HG03103 (cell line): ENCODE measurements around the gene RHOT2.

Experiments
- ATAC-seq: cut with Tn5 transposase; IDR thresholded peaks from one replicate; pipeline ENCODE4 v1.9.1; 2021; ENCODE audit warnings: low read depth; ENCODE audit not compliant: unreplicated experiment

The RHOT2 gene

DNA sequence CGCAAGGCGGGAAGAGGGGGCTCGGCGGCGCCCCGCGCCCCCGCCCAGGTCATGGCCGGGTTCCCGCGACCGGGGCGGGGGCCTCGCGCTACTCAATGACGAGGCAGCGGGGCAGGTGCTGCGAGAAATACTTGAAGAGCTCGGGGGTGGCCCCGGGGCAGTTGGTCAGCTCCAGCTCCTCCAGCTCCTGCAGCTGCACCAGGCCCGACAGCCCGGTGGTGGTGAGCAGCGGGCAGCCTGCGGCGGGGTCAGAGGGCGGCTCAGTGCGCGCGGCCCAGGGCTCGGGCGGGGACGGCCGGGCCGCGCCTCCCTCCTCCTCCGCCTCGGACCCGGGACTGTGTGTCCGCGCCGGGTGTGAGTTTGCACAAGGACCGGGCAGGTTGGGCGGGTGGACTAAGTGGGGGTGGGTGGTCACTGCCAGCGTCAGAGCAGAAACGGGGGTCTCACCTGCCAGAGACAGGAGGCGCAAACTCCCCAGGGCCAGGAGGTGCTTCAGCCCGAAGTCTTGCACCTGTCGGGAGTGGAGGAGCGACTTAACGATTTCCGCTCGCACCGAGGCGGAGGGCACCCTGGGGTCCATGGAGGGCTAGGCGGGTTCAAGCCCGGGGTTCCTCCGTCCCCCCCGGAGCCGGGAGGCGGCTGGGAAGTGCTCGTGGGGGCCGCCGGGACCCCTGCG, 26.4 kb downstream of the RHOT2 start:
- ATAC-seq, result no peak

DNA sequence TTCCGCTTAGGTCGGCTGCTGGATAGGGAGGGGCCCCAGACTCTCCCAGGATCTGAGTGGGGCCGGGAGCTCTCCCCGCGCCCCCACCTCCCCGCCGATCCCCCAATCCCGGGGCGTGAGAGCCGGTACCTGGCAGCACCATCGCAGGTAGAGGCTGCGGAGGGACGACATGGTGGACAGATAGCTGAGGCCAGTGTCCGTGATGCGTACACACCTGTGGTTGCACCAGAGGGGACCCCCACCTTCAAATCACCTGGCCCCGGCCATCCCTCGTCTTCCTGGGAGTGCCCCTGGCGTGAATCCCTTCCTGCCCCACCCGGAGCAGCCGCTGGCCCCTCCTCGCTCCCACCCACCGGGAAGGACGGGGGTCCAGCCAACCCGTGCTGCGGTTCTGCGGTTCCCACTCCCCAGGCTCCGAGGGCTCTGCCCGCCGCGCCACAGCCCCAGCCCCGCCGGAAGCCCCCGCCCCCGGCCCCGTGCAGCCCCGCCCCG, 27.0 kb downstream of the RHOT2 start:
- no peak for ATAC-seq

DNA sequence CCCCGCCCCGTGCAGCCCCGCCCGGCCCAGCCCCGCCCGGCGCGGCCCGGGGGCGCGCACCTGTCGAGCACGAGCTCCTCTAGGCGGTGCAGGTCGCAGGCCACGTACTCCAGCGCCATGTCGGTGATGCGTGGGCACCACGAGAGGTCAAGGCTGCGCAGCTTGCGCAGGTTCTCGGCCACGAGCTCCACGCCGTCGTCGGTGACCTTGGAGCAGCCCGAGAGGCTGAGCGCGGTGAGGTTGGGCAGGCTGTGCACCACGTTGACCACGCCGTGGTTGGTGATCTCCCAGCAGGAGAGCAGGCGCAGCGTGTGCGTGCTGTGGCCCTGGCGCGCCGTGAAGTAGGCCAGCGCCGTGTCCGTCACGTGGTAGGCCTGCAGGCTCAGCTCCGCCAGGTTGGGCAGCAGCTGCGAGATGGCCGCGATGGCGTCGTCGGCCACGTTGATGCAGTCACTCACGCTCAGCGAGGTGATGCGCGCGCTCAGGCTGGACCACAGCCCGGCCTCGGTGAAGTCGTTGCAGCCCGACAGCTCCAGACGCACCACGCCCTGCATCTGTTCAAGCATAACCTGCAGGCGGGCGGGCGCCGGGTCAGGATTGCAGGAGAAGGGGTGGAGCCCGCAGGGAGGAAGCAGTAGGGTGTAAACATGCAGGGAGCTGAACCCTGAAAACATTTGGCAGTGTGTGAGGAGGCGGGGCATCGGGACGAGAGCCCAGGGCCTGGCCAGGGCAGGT, 27.6 kb downstream of the RHOT2 start:
- ATAC-seq, result no peak

DNA sequence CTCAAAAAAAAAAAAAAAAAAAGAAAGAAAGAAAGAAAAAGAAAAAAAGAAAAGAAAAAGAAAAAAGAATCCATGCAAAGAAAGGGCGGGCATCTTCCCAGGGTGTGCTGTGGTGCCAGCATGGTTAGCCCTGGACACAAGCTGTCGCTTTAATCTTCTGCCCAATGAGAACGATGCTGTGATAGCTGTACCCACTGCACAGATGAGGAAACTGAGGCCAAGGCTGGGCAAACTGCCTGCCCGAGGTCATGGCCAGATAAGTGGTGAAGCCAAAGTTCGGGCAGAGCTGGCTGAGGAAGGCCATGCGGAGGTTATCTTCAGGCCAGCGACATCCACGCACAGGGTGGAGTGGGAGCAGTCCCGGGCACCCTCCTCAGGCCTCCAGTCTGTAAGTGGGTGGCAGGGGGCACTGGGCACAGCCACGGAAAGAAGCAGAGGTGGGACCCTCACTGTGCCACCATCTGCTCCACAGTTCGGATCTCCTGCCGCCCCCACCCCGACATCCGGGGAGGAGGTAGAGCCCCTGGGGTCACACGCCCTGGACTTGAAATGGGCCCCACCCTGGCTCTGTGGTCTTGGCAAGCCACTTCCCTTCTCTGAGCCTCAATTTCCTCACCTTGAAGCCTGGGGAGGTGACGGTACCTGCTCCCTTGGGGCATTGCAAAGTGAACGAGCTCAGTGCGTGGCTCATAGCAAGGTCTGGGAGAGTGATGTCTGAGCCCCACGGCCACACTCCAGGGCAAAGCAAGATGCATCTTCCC, 31.2 kb downstream of the RHOT2 start:
- no peak for ATAC-seq

DNA sequence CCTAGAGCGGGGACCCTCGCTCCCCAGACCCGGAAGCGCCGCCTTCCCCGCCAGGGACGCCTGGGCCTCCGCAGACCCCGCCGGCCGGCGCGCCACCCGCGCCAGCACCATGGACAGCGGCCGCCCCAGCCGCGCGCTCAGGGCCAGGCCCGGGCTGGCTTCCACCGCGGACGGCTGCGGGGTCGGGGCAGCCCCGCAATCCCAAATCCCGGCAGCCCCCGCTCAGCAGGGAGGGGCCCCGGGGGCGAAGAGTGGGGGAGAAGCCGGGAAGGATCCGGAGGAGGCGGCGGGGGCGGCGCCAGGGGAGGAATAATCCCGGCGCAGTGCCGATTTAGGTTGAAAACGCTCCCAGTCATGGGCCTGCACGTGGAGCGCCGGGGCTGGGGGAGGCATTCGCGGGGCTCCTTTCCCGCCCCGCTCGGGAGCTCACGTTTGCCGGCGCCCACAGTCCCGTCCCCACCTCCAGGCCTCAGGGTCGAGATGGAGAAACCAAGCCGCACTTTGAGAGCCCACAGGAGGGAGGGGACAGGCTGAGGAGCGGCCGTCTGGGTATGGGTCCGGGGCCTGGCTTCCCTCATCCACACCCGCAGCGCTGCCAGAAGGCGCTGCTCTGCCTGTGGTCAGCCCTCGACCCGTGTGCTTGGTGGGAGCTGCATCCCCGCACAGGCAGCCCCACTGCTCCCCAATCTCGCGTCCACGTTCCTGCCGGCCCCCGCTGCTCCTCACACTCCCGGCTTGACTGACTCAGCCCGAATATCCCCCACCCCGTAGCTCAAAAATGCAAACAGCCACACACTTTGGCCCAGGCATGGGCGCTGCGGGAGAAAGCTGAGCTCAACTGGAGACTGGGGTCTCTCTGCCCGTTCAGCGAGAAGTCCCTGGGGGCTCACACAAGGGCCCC, 33.0 kb downstream of the RHOT2 start:
- no peak for ATAC-seq

DNA sequence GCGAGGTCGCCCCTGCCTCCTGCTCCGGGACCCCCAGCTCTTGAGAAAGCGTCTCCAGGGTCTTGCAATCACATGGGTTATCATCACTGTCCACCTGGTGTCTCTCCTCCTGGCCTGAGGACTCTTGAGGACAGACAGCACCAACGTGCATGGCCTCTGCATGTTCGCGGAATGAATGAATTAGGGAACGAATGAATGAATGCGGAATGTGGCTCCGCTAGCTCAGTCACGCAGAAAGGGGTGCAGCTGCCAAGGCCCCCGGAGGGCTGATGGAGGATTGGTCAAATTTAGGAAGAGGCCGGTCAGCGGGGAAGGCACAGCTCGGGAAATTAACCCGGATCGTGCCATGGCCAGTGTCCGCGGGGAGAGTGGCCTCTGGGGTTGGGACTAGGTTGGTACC, 34.4 kb downstream of the RHOT2 start:
- no peak for ATAC-seq

DNA sequence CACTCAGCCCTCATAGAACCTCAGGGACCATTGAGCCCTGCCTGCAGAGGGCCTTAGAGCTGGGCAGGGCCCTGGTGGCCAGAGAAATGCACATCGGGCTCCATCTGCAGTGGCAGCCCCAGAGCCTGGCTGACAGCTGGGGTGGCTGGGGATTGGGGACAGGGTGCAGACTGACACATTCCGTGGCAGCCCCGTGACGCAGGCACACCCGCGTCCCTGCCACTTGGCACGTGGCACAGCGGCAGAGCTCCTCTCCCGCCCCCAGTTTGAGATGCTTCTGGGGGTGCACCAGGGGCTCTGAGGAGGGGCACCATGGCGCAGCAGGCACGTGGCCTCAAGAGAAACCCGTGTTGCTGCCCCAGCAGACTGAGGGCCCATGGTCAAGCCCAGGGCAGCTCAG, 35.5 kb downstream of the RHOT2 start:
- no peak for ATAC-seq

DNA sequence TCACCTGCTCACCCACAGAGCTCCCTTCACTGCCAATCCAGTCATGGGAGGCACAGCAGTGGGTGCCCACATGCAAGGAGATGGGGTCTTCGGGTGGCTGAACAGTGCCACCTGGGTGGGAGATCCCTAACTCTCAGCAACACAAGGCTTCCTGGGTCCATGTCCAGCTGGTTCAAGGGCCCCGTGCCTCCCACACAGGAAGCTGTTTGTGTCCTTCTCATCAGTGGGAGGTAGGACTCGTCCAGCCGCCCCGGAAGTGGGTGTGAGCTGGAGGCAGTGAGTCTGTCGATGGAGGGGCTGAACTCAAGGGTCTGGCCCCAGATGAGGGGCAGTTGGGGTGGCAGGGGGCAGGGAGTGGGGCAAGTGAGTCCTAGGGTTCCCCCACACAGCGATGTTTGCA, 36.1 kb downstream of the RHOT2 start:
- ATAC-seq, result no peak

DNA sequence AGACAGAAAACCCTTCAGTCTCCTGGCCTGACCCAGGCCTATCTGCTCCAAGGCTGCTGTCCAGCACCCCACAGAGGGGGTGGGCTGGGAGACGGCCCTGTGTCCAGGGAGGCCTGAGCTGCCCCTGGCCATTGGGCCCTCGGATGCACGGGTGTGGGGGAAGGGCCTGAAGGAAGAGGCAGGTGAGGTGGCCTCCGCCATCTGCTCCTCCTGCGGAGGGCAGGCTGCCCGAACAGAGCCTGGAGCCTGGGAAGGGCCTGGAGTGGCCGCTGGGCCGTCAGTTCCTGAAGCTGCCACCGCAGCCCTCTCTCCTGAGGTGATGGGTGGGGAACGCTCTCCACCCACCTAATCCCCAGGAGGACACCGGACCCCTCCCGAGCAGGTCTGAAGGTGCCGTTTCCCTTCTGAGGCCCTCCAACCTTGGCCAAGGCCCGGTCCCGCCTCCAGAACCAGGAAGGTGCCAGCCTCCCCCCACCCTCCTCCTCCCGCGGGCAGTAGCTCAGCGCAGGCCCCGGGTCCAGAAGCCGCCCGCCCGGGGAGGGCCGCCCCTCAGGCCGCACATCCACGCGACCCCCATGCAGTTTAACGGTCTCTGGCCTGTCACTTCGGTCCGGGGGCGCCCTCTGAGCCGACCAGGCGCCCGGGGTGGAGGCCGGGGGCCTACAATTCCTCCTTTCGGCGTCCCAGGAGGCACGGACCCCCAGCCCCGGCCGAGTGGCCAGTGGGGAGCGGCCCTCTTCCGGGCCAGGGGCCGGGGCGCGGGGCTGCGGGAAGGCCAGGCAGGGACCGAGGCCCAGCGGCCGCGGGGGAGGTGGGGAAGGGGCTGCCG, 36.8 kb downstream of the RHOT2 start:
- ATAC-seq, result no peak

DNA sequence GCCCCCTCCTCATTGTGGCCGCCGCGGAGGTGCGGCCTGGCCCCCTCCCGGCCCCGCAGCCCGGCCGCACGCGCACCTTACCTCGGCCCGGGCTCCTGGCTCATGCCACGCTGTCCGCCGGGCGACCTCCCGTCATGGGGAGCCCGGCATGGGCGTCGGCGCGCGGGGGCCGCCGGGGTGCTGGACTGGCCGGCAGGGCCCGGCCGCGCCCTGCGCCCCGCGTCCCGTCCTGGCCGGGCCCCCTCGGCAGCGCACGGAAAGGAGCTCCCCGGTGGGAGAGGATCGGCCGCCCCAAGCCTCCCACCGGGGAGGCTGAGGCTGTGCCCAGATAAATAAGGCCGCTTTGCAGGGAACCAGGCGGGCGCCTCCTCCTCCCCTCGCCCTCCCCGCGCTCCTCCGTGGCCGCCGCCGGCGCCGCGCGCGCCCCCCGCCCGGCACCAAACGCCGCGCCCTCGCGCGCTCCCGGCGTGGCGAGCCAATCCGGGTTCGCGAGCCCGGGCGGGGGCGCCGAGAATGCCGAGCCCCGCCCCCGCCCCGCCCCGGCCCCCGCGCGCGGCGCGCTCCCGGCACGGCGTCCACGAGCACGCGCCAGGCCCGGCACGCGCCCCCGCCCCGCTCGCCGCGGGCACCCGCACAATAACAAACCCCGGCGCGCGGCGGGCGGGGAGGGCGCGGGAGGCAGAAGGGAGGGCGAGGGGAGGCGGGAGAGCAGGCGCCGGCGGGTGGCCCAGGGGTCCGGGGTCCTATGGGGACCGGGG, 37.7 kb downstream of the RHOT2 start, which contains the start of gene FBXL16:
FBXL16 (minus strand) TSS at position 371 of the 758 bp plus-strand sequence. CDS start 8,396 bp downstream, outside the sequence.
- ATAC-seq, result no peak

DNA sequence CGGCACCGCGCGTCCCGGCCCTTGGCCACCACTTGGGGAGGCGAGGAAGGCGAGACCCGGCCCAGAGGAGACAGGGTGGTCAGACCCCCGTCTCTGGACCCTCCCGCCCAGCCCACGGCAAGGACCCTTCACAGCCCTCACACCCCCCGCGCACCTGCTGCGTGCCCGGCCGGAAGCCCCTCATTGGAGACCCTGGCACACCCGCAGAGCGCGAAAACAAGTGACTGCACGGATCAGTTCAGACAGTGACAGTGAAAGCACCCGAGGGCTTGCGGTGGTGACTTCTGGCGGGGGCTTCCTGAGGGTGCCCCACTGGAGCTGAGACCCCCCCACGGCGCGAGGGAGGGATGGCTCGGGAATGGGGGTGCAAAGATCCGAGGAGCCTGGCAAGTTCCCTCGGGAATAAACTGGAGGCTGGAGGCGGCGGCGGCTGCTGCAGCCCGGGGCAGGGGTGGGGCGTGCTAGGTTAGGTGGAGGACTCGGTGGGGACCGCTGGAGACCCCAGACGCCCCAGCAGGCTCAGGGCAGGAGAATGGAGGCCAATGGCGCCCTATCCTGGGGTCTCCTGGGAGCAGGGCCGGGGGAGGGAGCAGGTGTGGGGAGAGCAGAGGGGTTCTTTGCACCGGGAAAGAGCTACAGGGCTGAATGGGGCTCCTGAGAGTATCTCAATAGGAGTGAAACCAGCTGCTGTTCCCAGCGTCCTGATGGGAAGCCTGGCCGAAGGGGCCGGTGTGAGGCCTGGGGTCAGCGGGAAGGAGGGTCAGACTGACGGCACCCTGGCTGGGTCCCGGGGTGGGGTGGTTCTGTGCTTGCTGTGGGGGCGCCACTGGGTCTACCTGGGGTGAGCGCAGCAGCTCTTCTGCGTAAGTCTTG, 38.5 kb downstream of the RHOT2 start:
- no peak for ATAC-seq

DNA sequence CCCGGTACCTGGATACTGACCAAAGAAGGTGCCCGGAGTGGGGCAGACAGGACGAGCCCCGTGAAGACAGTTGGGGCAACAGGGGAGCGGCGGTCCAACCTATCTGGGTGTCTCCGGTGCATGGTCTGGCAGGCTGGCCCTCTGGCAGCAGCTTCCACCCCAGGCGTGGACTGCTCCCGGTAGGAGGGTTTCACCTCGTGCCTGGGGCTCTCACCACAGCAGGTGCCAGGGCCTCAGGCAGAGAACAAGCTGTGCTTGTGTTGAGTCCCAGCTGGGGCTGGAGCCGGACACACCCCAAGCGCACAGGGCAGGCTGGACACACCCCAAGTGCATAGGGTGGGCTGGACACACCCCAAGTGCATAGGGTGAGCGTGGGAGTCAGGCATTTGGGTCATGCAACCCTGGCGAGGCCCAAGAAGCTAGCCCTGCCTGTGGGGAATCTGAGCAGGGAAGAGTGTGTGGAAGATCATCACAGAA, 39.2 kb downstream of the RHOT2 start:
- ATAC-seq, result no peak

DNA sequence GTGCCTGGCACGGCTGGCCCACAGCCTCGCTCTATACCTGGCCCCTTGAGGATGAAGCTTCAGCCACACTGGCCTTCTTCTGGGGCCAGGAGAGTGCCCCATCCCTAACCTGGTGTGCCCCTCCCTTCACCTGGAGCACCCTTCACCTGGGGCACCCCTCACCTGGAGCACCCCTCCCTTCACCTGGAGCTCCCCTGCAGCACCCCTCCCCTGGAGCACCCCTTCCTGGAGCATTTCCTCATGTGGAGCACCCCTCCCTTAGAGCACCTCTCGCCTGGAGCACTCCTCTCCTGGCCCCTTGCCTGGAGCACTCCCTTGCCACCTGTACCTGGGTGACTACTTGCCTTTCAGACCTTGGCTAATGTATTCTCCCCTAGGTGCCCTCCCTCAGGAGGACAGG, 40.1 kb downstream of the RHOT2 start:
- ATAC-seq, result no peak

DNA sequence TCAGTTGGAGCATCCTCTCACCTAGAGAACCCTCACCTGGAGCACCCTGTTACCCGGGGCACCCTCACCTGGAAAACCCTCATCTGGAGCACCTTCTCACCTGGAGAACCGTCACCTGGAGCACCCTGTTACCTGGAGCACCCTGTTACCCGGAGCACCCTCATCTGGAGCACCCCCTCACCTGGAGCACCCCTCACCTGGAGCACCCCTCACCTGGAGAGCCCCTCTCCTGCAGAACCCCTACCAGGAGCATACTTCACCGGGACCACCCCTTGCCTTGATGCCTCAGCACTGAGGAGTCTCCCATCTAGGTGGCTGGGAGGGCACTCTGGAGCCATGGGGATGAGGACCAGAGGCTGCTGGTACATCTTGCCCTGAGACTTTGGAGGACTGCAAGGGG, 41.0 kb downstream of the RHOT2 start:
- no peak for ATAC-seq

DNA sequence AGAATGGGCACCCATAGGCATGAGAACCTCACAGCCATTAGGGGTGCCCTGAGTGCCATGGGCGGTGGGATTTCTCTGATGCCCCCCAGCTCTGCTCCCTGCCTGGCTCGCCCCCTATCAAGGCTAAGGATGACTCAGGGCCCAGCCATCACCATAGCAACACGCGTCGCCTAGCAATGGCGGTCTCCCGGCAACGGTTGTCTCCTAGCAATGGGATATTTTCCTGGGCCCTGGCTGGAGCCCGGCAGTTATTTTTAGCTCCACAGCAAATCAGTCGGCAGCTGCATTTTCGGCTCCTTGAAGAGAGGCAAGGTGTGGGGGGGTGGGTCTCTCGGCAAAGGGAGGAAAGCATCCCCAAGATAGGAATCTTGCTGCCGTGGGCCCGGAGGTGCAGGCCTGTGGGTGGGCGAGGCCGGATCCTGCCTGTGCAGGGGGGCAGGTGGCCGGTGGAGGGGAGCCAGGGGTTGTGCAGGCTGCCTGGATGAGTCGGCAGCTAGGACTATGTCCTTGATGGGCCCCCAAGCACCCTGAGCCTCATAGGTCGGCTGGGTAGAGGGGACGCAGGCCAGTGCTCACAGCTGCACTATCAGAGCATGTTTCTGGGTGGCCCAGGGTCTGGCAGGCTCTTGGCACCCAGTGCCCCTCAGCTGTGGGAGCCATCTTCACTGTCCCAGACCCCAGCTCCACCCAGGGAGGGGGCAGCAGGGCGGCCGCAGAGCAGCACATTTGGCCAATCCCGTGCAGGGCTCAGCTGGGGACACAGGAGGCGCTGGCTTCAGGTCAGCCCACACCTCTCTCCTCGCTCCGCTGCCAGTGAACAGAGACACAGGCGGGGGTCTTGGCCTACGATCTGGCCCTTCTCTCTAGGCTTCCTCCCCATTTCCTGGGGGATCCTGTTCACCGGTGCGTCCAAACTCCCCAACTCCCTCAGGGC, 41.9 kb downstream of the RHOT2 start:
- ATAC-seq, result no peak

DNA sequence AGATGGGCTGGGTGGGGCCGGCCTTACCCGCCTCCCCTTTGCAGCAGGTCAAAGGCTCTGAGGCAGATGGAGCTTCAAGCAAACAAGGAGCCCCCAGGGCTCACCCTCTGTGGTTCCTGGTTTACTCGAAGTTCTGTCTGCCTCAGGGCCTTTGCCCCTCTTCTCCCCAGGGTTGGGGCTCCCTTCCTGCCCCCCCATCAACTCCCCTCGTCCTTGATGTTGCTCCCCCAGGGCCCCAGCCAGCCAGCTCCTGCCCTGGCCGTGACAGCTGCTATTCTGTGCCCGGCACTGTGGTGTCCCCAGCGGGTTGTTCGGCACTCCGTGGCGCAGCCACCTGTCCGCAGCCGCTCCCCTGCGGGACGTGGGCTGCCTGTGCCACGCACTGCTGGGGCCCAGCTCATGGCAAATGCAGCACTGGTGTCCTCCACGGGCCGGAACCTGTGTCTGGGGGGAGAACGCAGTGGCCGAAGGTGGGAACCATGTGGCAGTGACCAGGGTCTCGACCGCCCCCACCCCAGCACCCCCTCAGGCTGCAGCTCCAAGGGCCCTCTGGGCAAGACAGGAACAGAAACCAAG, 42.7 kb downstream of the RHOT2 start:
- no peak for ATAC-seq
